ENCODE data around the gene AQP1. TPM values are rescaled to one million over a fixed set of nuclear protein-coding genes. Genes with fewer than 3 reads are reported as not detected.

AQP1 gene
- total RNA-seq, 1 donor from 2014 or later = 18.0 TPM

DNA sequence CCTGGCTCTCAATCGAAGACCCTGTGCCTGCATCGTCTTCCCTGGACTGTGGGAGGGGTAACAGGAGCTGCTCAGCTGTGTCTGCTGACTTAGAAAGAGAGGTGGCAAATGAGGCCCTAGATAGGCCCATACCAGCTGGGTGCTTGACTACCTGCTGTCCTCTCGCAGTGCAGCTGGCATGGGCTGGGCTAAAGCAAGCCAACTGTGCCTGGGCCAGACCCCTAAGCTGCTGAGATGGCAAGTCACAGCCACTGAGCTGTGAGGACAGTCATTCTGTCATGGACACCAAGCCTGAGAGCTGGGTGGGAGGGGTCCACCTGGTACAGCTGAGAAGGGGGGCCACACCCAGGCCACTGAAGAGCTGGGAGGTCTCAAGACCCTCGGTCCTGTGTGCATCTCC is 45.8 kb upstream of the AQP1 start:
- no peaks in the 10 kb centered on the region for H3K27me3 Mint-ChIP-seq (ENCODE audit: low read depth)
- no peak overlapping the region for H3K27ac Mint-ChIP-seq (ENCODE audit: unreplicated experiment)
- TF ChIP-seq CTCF (IDR thresholded peaks at IDR 0.05) = no peak
- H3K9me3 Mint-ChIP-seq (ENCODE audit: low read depth) = no peaks in the 10 kb centered on the region
- DNase-seq (ENCODE audit: low spot score) = no peak
- peaks cover 3% of the 10 kb centered on the region for H3K36me3 Mint-ChIP-seq (ENCODE audit: low read depth)
- peaks cover 12% of the 10 kb centered on the region for H3K4me1 Mint-ChIP-seq (ENCODE audit: low read depth)
- no peak overlapping the region for H3K4me3 Mint-ChIP-seq (ENCODE audit: unreplicated experiment)

GRCh38 chr7:30866939-30867338 is 44.7 kb upstream of the AQP1 start:
- peaks cover 12% of the 10 kb centered on the region for H3K4me1 Mint-ChIP-seq (ENCODE audit: low read depth)
- no peaks in the 10 kb centered on the region for H3K9me3 Mint-ChIP-seq (ENCODE audit: low read depth)
- H3K27ac Mint-ChIP-seq (ENCODE audit: unreplicated experiment) = no peak overlapping the region
- DNase-seq (ENCODE audit: low spot score) = no peak
- H3K27me3 Mint-ChIP-seq (ENCODE audit: low read depth) = no peaks in the 10 kb centered on the region
- H3K36me3 Mint-ChIP-seq (ENCODE audit: low read depth) = peaks cover 3% of the 10 kb centered on the region
- no peak overlapping the region for H3K4me3 Mint-ChIP-seq (ENCODE audit: unreplicated experiment)
- no peak for TF ChIP-seq CTCF (IDR thresholded peaks at IDR 0.05)

DNA sequence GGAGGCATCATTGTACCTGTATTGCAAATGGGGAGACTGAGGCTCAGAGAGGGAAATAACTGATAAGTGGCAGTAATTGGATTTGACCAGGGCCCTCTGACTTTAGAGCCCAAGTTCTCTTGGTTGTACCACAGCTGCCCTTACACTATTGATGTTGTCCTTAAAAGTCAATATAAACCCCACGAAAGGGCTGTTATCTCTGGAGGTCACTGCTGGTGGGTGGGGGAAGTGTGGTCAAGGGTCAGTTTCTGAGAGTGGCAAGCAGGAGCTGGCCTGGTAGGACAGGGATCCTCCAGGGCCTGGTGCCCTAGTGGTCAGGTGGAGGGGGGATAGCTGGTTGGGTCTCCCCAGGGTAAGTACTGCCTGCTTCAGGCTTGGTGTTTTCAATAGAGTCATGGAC is 44.2 kb upstream of the AQP1 start:
- Mint-ChIP-seq H3K4me3 (ENCODE audit: unreplicated experiment) (no peak overlapping the region), H3K36me3 (ENCODE audit: low read depth) (peaks cover 6% of the 10 kb centered on the region), H3K9me3 (ENCODE audit: low read depth) (no peaks in the 10 kb centered on the region), H3K27me3 (ENCODE audit: low read depth) (no peaks in the 10 kb centered on the region), H3K4me1 (ENCODE audit: low read depth) (peaks cover 12% of the 10 kb centered on the region), H3K27ac (ENCODE audit: unreplicated experiment) (no peak overlapping the region)
- DNase-seq (ENCODE audit: low spot score) = no peak
- TF ChIP-seq CTCF (IDR thresholded peaks at IDR 0.05) = no peak

GRCh38 chr7:30869794-30870611 is 41.6 kb upstream of the AQP1 start:
- Mint-ChIP-seq H3K36me3 (ENCODE audit: low read depth) (peaks cover 8% of the 10 kb centered on the region), H3K27ac (ENCODE audit: unreplicated experiment) (no peak overlapping the region), H3K4me1 (ENCODE audit: low read depth) (no peaks in the 10 kb centered on the region), H3K9me3 (ENCODE audit: low read depth) (no peaks in the 10 kb centered on the region), H3K27me3 (ENCODE audit: low read depth) (no peaks in the 10 kb centered on the region), H3K4me3 (ENCODE audit: unreplicated experiment) (no peak overlapping the region)
- no peak for TF ChIP-seq CTCF (IDR thresholded peaks at IDR 0.05)
- no peak for DNase-seq (ENCODE audit: low spot score)

GRCh38 chr7:30870821-30871518 is 40.7 kb upstream of the AQP1 start:
- H3K4me3 Mint-ChIP-seq (ENCODE audit: unreplicated experiment) = no peak overlapping the region
- no peak for DNase-seq (ENCODE audit: low spot score)
- no peak for TF ChIP-seq CTCF (IDR thresholded peaks at IDR 0.05)
- no peak overlapping the region for H3K27ac Mint-ChIP-seq (ENCODE audit: unreplicated experiment)
- peaks cover 14% of the 10 kb centered on the region for H3K36me3 Mint-ChIP-seq (ENCODE audit: low read depth)
- no peaks in the 10 kb centered on the region for H3K4me1 Mint-ChIP-seq (ENCODE audit: low read depth)
- no peaks in the 10 kb centered on the region for H3K9me3 Mint-ChIP-seq (ENCODE audit: low read depth)
- no peaks in the 10 kb centered on the region for H3K27me3 Mint-ChIP-seq (ENCODE audit: low read depth)

All from chondrocyte (in vitro differentiated cells).